ENCODE measurements around the gene IL15. TPM values are rescaled to one million over a fixed set of nuclear protein-coding genes. Genes with fewer than 3 reads are reported as not detected.
A peak's percentile ranks its signal among the peaks of the same experiment; 100 is the strongest.

Gene IL15
- total and polyA plus RNA-seq, 12 donors: 1.4 to 19.6 (median 2.0) TPM

DNA sequence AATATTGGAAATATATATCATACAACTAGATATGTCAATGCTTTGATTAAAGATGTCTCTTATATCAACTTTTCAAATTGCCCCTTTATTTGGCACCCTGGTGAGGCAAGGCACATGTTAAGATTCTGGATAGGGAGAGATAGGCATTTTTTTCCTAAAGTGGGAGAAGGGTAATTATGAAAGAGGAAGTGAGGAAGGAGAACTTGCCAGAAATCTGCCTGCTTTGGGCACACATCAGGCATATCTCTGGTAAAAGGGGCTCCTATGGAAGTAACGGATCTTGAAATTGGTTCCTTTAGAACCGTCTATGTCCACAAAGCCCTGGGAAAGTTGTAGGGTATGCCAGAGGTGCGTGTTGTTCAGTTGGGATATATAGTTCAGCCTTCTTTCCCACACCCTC lies 5.7 kb downstream of the IL15 start:
- intact Hi-C loops (cut with DNase I): no loop called here
- Histone ChIP-seq H3K4me1 (peaks cover 0 to 72% (median 11%) of the 10 kb centered on the region in 9 donors), H3K9me3 (no peaks in the 10 kb centered on the region), H3K27me3 (no peaks in the 10 kb centered on the region), H3K27ac (peak overlapping the region in 1 of 10 donors; percentile 65), H3K36me3 (no peaks in the 10 kb centered on the region), H3K4me3 (no peak overlapping the region)
- TF ChIP-seq, protein P1, sequence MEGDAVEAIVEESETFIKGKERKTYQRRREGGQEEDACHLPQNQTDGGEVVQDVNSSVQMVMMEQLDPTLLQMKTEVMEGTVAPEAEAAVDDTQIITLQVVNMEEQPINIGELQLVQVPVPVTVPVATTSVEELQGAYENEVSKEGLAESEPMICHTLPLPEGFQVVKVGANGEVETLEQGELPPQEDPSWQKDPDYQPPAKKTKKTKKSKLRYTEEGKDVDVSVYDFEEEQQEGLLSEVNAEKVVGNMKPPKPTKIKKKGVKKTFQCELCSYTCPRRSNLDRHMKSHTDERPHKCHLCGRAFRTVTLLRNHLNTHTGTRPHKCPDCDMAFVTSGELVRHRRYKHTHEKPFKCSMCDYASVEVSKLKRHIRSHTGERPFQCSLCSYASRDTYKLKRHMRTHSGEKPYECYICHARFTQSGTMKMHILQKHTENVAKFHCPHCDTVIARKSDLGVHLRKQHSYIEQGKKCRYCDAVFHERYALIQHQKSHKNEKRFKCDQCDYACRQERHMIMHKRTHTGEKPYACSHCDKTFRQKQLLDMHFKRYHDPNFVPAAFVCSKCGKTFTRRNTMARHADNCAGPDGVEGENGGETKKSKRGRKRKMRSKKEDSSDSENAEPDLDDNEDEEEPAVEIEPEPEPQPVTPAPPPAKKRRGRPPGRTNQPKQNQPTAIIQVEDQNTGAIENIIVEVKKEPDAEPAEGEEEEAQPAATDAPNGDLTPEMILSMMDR (IDR thresholded peaks at IDR 0.05): no peak
- WGBS, 2 donors: 88 to 99% methylated on average over 3 of the region's 3 CpGs
- ATAC-seq (no peak), DNase-seq (no peak)

DNA sequence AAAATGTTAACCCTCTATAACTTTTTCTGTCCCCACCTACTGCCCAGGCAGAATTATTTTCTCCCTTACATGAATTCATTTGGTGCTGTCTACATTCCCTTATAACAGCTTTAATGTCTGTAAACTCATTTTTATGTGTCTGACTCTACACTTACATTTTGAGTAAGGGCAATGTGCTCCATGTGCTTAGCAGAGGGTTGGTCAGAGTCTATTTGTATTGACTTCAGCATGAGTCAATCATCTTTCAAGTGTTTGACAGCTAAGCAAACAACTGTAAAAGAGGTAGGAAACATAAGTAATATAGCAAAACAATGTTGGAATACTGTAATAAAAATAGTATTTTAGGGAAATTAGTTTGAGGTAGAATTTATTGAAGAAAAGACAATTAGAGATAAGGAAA lies 6.3 kb downstream of the IL15 start:
- TF ChIP-seq, protein P1 (IDR thresholded peaks at IDR 0.05): no peak
- Histone ChIP-seq H3K27ac (peak overlapping the region in 1 of 10 donors; percentile 65), H3K4me3 (no peak overlapping the region), H3K27me3 (no peaks in the 10 kb centered on the region), H3K9me3 (no peaks in the 10 kb centered on the region), H3K36me3 (no peaks in the 10 kb centered on the region), H3K4me1 (peaks cover 0 to 72% (median 7%) of the 10 kb centered on the region in 9 donors)
- DNase-seq: no peak
- no peak for ATAC-seq
- intact Hi-C loops (cut with DNase I): no loop called here

DNA sequence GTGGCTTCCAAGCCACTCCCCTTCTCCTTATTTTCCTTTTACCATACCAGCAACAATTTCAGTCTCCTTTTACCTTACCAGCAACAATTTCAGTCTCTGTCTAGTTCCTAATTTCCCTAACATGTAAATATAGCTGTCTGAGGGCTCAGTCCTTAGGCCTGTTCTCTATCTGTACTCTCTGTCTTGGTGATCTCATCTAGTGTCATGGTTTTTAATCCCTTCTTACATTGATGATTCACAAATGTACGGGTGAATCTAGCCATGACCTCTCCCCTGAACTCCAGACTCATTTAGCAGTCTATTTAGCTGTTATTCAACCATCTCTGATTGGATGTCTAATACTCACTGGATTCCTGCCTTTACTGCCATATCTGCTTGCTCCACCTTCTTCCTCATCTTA lies 7.2 kb downstream of the IL15 start:
- intact Hi-C loops (cut with DNase I): no loop called here

DNA sequence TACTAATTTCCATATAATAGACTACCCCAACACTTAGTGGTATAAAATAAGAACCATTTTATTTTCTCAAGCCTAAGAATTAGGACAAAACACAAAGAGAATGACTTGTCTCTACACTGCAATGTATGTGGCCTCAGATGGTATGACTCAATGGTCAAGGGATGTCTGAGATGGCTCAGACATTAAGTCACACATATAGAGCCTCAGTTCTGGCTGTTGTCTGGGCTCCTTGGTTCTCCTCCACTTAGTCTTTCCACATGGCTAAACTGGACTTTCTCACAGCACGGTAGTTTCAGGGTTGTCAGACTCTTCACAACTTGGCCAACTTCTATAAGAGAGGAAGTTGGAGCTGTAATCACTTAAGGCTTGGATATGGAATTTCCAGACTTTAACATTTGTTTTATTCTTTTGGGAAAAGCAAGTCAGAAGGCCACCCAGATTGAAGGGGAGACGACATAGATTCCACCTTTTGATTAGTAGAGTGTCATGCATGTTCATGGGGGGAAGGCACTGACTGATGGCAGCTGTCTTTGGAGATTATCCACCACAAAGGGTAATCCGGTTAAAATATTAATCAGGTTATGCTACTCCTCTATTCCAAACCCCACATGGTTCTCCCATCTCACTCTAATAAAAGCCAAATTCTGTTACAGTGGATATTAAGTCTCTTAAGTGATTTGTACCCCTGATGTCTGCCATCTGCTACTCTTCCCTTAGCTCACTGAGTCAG lies 9.4 kb downstream of the IL15 start:
- Histone ChIP-seq H3K27me3 (no peaks in the 10 kb centered on the region), H3K9me3 (no peaks in the 10 kb centered on the region), H3K36me3 (no peaks in the 10 kb centered on the region), H3K4me3 (no peak overlapping the region), H3K4me1 (peaks cover 0 to 60% (median 0%) of the 10 kb centered on the region in 9 donors), H3K27ac (no peak overlapping the region)
- 74 to 78% methylated on average over 3 of the region's 3 CpGs for WGBS, 2 donors
- DNase-seq: no peak
- intact Hi-C loops (cut with DNase I): no loop called here
- no peak for ATAC-seq
- TF ChIP-seq, protein P1 (IDR thresholded peaks at IDR 0.05): no peak

More for the DNA sequence above, 7.2 kb downstream of the IL15 start:
- Histone ChIP-seq H3K27me3 (no peaks in the 10 kb centered on the region), H3K9me3 (no peaks in the 10 kb centered on the region), H3K27ac (peak overlapping the region in 1 of 10 donors; percentile 65), H3K4me3 (no peak overlapping the region), H3K36me3 (no peaks in the 10 kb centered on the region), H3K4me1 (peaks cover 0 to 72% (median 1%) of the 10 kb centered on the region in 9 donors)
- TF ChIP-seq, protein P1 (IDR thresholded peaks at IDR 0.05): no peak
- ATAC-seq (peak in 1 of 8 donors; percentile 63), DNase-seq (no peak)
- 58 to 63% methylated on average over 1 of the region's 1 CpG for WGBS, 2 donors
